K562 (cell line): ENCODE data around the gene PRKCG. TPM values are rescaled to one million over a fixed set of nuclear protein-coding genes. Genes with fewer than 3 reads are reported as not detected.

Experiments used
- CREB1 ChIP-seq, 2 experiments: sonication (generic) in 1 of 2; formaldehyde crosslinking in 1 of 2; IDR thresholded peaks; 2 replicates each; pipeline versions ENCODE4 v1.6.1 to v1.8.0; 2012 to 2022; ENCODE audit warnings: inconsistent platforms in 1 of 2, mild to moderate bottlenecking in 1 of 2, missing genetic modification reagents in 1 of 2, moderate library complexity in 1 of 2
- ELF2 ChIP-seq: fragments of 250-450 bp; sonication (Bioruptor Pico); IDR thresholded peaks from 2 replicates; pipeline ENCODE4 v1.5.0; 2021; ENCODE audit warnings: mild to moderate bottlenecking
- EP400 ChIP-seq: fragments of 450-650 bp; IDR thresholded peaks from 2 replicates; pipeline ENCODE4 v1.6.1; 2017; ENCODE audit warnings: antibody characterized with exemption, mild to moderate bottlenecking, moderate library complexity
- EWSR1 ChIP-seq: fragments of 450-650 bp; IDR thresholded peaks from 2 replicates; pipeline ENCODE4 v1.6.1; 2018; ENCODE audit warnings: borderline replicate concordance, mild to moderate bottlenecking, low read depth, moderate library complexity; ENCODE audit not compliant: partially characterized antibody
- KAT2B ChIP-seq: IDR thresholded peaks from one replicate; pipeline ENCODE4 v1.6.1; 2012; ENCODE audit warnings: low read depth, mild to moderate bottlenecking, control low read depth, inconsistent platforms, low read length, moderate library complexity
- POLR2B ChIP-seq: fragments of 450-650 bp; IDR thresholded peaks from 2 replicates; pipeline ENCODE4 v1.6.1; 2018; ENCODE audit warnings: low read depth; ENCODE audit not compliant: partially characterized antibody
- RBM34 ChIP-seq: fragments of 200-400 bp; formaldehyde crosslinking; IDR thresholded peaks from 2 replicates; pipeline ENCODE4 v1.6.1; 2018; ENCODE audit warnings: low read length, borderline replicate concordance; ENCODE audit not compliant: insufficient read depth
- SETDB1 ChIP-seq: IDR thresholded peaks from one replicate; pipeline ENCODE4 v1.6.1; 2012; ENCODE audit warnings: low read length, control low read depth, inconsistent platforms
- TCF3 ChIP-seq: sonication (generic); formaldehyde crosslinking; IDR thresholded peaks from 2 replicates; pipeline ENCODE4 v1.4.0; 2020; ENCODE audit warnings: mild to moderate bottlenecking, missing genetic modification reagents
- TCF7L2 ChIP-seq: fragments of 150-350 bp; IDR thresholded peaks from 2 replicates; pipeline ENCODE4 v1.6.1; 2016; ENCODE audit warnings: low read depth, mild to moderate bottlenecking, low read length, moderate library complexity
- TSC22D4 ChIP-seq: fragments of 450-650 bp; IDR thresholded peaks from 2 replicates; pipeline ENCODE4 v1.6.1; 2016; ENCODE audit warnings: missing genetic modification characterization, missing biosample characterization, control low read depth
- ZNF174 ChIP-seq: fragments of 250-450 bp; sonication (Bioruptor Pico); IDR thresholded peaks from 2 replicates; pipeline ENCODE4 v1.4.0; 2020; ENCODE audit warnings: mild to moderate bottlenecking
- ZNF184 ChIP-seq: sonication (generic); formaldehyde crosslinking; IDR thresholded peaks from 2 replicates; pipeline ENCODE4 v1.5.0; 2020; ENCODE audit warnings: missing genetic modification reagents
- ZNF324 ChIP-seq: fragments of 250-450 bp; sonication (Bioruptor Pico); IDR thresholded peaks from 2 replicates; pipeline ENCODE4 v1.4.0; 2020; ENCODE audit warnings: mild to moderate bottlenecking
- ZNF583 ChIP-seq: fragments of 250-450 bp; sonication (Bioruptor Pico); IDR thresholded peaks from 2 replicates; pipeline ENCODE4 v1.4.0; 2020
- polyA plus RNA-seq, 8 experiments: library from polyadenylated mRNA; depleted of rRNA in 4 of 8; stranded (reverse) in 5 of 8; unstranded in 3 of 8; fragments of >200 nt; fragmentation: Nextera tagmentation in 2 of 8; fragmentation: Illumina TruSeq in 1 of 8; extraction: Ambion mirVana in 2 of 8; extraction: Trizol in 1 of 8; gene quantifications; 2 replicates each; pipeline versions ENCODE4 v1.2.1 to v1.2.3, GENCODE V29; 2011 to 2014; ENCODE audit warnings: inconsistent platforms in 1 of 8, missing spikeins in 1 of 8
- total RNA-seq, 7 experiments: library from RNA; depleted of rRNA in 6 of 7; stranded (reverse); fragments of >200 nt in 6 of 7; fragmentation: Illumina TruSeq in 2 of 7; extraction: Trizol in 2 of 7; gene quantifications; 2 replicates each; pipeline versions ENCODE4 v1.2.1 to v1.2.3, GENCODE V29; 2011 to 2021; ENCODE audit warnings: low replicate concordance in 1 of 7
- TF ChIP-seq, protein P1 (sequence below): IDR thresholded peaks from 2 replicates; pipeline ENCODE4 v1.6.1; 2012; ENCODE audit warnings: low read depth, low read length, improper control_type of control experiment, borderline replicate concordance
- TF ChIP-seq, protein P2 (sequence below): fragments of 450-650 bp; IDR thresholded peaks from 2 replicates; pipeline ENCODE4 v1.6.1; 2017; ENCODE audit warnings: antibody characterized with exemption, mild to moderate bottlenecking
- TF ChIP-seq, protein P3 (sequence below), 2 experiments: fragments of 450-650 bp; conservative IDR thresholded peaks; 2 replicates each; pipeline ENCODE4 v1.6.1; 2017; ENCODE audit warnings: mild to moderate bottlenecking in 2 of 2, moderate library complexity in 2 of 2

PRKCG gene
- total and polyA plus RNA-seq, 9 of the 15 experiments (the other 6 are each of a cell fraction or from before 2014, with no cell fraction given) = not detected

DNA sequence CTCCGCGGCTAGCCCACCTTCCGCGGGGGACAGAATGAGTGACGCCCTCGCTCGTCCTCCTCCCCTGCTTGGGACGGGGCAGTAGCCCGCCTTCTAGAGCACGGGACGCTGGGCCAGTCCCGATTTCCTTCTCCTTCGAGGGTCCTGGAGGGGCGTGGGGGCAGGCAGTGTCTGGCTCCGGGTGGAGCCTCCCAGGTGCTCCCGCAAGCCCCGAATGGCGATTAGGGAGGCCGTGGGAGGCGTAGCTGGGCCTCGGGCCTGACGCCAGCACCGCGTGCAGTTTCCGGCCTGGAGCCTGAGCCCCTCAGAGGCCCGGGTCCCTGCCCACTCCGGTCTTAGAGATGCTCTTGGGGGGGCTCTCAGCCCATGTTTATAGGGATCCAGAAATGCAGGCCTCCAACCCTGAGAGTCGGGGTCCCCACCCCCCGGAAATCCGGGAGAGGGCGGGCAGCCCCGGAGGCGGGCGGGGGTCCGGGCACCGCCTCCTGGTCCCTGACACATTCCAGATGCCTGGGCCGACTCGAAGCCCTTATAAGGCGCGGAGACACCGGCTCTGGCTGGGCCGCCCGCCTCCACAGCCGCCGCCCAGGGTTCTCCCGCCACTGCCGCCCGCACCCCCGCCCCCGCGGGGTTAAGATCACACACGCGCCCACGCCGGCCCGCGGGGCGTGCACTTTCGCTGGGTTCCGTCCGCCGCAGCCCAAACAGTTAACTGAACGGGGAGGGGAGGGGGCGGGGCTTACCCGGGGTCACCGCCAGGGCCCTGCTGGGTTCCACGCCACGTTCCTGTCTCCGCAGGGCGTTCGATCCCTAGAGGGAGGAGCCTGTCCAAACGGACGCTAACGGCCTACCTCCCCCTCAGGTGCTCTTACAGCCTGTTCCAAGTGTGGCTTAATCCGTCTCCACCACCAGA lies 12.8 kb upstream of the PRKCG start (continued):
- no peak for TF ChIP-seq ZNF184 (CRISPR knock-in tag)
- TF ChIP-seq ZNF174 (CRISPR knock-in tag) = no peak
- TF ChIP-seq EWSR1 = no peak
- peak; percentile 53 for TF ChIP-seq POLR2B
- TF ChIP-seq, protein P1, sequence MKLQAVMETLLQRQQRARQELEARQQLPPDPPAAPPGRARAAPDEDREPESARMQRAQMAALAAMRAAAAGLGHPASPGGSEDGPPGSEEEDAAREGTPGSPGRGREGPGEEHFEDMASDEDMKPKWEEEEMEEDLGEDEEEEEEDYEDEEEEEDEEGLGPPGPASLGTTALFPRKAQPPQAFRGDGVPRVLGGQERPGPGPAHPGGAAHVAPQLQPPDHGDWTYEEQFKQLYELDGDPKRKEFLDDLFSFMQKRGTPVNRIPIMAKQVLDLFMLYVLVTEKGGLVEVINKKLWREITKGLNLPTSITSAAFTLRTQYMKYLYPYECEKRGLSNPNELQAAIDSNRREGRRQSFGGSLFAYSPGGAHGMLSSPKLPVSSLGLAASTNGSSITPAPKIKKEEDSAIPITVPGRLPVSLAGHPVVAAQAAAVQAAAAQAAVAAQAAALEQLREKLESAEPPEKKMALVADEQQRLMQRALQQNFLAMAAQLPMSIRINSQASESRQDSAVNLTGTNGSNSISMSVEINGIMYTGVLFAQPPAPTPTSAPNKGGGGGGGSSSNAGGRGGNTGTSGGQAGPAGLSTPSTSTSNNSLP = no peak
- no peak for TF ChIP-seq TSC22D4
- peak; percentile 80 for TF ChIP-seq EP400
- TF ChIP-seq, protein P2, sequence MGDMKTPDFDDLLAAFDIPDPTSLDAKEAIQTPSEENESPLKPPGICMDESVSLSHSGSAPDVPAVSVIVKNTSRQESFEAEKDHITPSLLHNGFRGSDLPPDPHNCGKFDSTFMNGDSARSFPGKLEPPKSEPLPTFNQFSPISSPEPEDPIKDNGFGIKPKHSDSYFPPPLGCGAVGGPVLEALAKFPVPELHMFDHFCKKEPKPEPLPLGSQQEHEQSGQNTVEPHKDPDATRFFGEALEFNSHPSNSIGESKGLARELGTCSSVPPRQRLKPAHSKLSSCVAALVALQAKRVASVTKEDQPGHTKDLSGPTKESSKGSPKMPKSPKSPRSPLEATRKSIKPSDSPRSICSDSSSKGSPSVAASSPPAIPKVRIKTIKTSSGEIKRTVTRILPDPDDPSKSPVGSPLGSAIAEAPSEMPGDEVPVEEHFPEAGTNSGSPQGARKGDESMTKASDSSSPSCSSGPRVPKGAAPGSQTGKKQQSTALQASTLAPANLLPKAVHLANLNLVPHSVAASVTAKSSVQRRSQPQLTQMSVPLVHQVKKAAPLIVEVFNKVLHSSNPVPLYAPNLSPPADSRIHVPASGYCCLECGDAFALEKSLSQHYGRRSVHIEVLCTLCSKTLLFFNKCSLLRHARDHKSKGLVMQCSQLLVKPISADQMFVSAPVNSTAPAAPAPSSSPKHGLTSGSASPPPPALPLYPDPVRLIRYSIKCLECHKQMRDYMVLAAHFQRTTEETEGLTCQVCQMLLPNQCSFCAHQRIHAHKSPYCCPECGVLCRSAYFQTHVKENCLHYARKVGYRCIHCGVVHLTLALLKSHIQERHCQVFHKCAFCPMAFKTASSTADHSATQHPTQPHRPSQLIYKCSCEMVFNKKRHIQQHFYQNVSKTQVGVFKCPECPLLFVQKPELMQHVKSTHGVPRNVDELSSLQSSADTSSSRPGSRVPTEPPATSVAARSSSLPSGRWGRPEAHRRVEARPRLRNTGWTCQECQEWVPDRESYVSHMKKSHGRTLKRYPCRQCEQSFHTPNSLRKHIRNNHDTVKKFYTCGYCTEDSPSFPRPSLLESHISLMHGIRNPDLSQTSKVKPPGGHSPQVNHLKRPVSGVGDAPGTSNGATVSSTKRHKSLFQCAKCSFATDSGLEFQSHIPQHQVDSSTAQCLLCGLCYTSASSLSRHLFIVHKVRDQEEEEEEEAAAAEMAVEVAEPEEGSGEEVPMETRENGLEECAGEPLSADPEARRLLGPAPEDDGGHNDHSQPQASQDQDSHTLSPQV = no peak
- TF ChIP-seq ZNF583 (CRISPR knock-in tag) = no peak
- peak; percentile 28; the same call in 1 of the 2 replicates for TF ChIP-seq CREB1 (IDR thresholded peaks at IDR 0.05)
- peak; percentile 20; the same call in 1 of the 2 replicates for TF ChIP-seq CREB1 (CRISPR knock-in tag; IDR thresholded peaks at IDR 0.05)
- TF ChIP-seq, protein P3, sequence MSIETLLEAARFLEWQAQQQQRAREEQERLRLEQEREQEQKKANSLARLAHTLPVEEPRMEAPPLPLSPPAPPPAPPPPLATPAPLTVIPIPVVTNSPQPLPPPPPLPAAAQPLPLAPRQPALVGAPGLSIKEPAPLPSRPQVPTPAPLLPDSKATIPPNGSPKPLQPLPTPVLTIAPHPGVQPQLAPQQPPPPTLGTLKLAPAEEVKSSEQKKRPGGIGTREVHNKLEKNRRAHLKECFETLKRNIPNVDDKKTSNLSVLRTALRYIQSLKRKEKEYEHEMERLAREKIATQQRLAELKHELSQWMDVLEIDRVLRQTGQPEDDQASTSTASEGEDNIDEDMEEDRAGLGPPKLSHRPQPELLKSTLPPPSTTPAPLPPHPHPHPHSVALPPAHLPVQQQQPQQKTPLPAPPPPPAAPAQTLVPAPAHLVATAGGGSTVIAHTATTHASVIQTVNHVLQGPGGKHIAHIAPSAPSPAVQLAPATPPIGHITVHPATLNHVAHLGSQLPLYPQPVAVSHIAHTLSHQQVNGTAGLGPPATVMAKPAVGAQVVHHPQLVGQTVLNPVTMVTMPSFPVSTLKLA (conservative IDR thresholded peaks at IDR 0.05) = peak; percentile 91 to 95
- TF ChIP-seq TCF3 (CRISPR knock-in tag) = no peak
- TF ChIP-seq ZNF324 = no peak
- no peak for TF ChIP-seq KAT2B
- TF ChIP-seq TCF7L2 = no peak
- TF ChIP-seq ELF2 (CRISPR knock-in tag) = no peak
- TF ChIP-seq RBM34 = no peak
- no peak for TF ChIP-seq SETDB1
